IMR-90 (cell line): ENCODE data around the gene HIVEP3. TPM values are rescaled to one million over a fixed set of nuclear protein-coding genes. Genes with fewer than 3 reads are reported as not detected.

ENCODE experiments used
- ATAC-seq: fragments of 200-7000 bp; cut with Tn5 transposase; 2 replicates; pipeline ENCODE4 v1.9.1; 2020; ENCODE audit warnings: low read depth, mild to moderate bottlenecking, moderate library complexity
- BruUV-seq: library from RNA; stranded (reverse); fragments of 400-500 nt; replicated peaks from 2 replicates; lab custom pipeline; 2021; lab: Mats Ljungman, UMichigan
- CTCF ChIA-PET: fragments of 300-600 bp; formaldehyde crosslinking; extraction: SDS; loops from one replicate; lab custom pipeline; 2021; ENCODE audit warnings: antibody characterized with exemption; lab: Yijun Ruan, JAX
- POLR2A ChIA-PET: fragments of 300-600 bp; sonication (Branson Sonifier 250); formaldehyde crosslinking; loops from one replicate; lab custom pipeline; 2022; ENCODE audit warnings: antibody characterized with exemption; ENCODE audit not compliant: unreplicated experiment; lab: Charles Lee
- DNase-seq: peaks from one replicate; pipeline ENCODE4 v3.0.0; 2013
- H2AFZ ChIP-seq: replicated peaks from 2 replicates; pipeline ENCODE3; 2013; ENCODE audit warnings: low read length, mild to moderate bottlenecking; ENCODE audit not compliant: poor library complexity
- H2AK5ac ChIP-seq: 2 replicates; pipeline ENCODE4 v1.6.1; 2013; ENCODE audit warnings: low read depth, low read length, inconsistent platforms
- H2AK9ac ChIP-seq: replicated peaks from 2 replicates; pipeline ENCODE3; 2013; ENCODE audit warnings: mild to moderate bottlenecking, low read depth, low read length, moderate library complexity; ENCODE audit not compliant: poor library complexity
- H2BK120ac ChIP-seq: 2 replicates; pipeline ENCODE4 v1.6.1; 2013; ENCODE audit warnings: low read depth, low read length, inconsistent platforms
- H2BK15ac ChIP-seq: 3 replicates; pipeline ENCODE4 v1.6.1; 2013; ENCODE audit warnings: low read depth, low read length, inconsistent platforms
- H2BK20ac ChIP-seq: 2 replicates; pipeline ENCODE4 v1.6.1; 2013; ENCODE audit warnings: low read depth, mild to moderate bottlenecking, inconsistent platforms, low read length, moderate library complexity
- H2BK5ac ChIP-seq: 2 replicates; pipeline ENCODE4 v1.6.1; 2013; ENCODE audit warnings: mild to moderate bottlenecking, low read depth, low read length, inconsistent platforms; ENCODE audit not compliant: poor library complexity, severe bottlenecking
- H3K14ac ChIP-seq: replicated peaks from 2 replicates; pipeline ENCODE4 v1.6.1; 2013; ENCODE audit warnings: low read depth, low read length, inconsistent platforms
- H3K18ac ChIP-seq: 2 replicates; pipeline ENCODE4 v1.6.1; 2013; ENCODE audit warnings: low read depth, low read length, control low read depth
- H3K23ac ChIP-seq: 2 replicates; pipeline ENCODE4 v1.6.1; 2013; ENCODE audit warnings: low read depth, low read length, inconsistent platforms
- H3K27ac ChIP-seq: 2 replicates; pipeline ENCODE4 v1.5.1; 2013; ENCODE audit warnings: mild to moderate bottlenecking, control low read depth, low read length; ENCODE audit not compliant: insufficient read depth
- H3K27me3 ChIP-seq: 2 replicates; pipeline ENCODE4 v1.6.1; 2013; ENCODE audit warnings: low read length; ENCODE audit not compliant: control insufficient read depth, insufficient read depth
- H3K36me3 ChIP-seq: 2 replicates; pipeline ENCODE4 v1.6.1; 2013; ENCODE audit warnings: low read length, mixed read lengths; ENCODE audit not compliant: control insufficient read depth, insufficient read depth
- H3K4ac ChIP-seq: 2 replicates; pipeline ENCODE4 v1.6.1; 2013; ENCODE audit warnings: low read depth, low read length, inconsistent platforms
- H3K4me1 ChIP-seq: 2 replicates; pipeline ENCODE4 v1.6.1; 2013; ENCODE audit warnings: low read length, mixed read lengths; ENCODE audit not compliant: control insufficient read depth, insufficient read depth
- H3K4me2 ChIP-seq: 2 replicates; pipeline ENCODE4 v1.6.1; 2013; ENCODE audit warnings: low read depth, mild to moderate bottlenecking, control low read depth, low read length, moderate library complexity
- H3K4me3 ChIP-seq: 2 replicates; pipeline ENCODE4 v1.5.1; 2013; ENCODE audit warnings: low read depth, mild to moderate bottlenecking, control low read depth, low read length, moderate library complexity; ENCODE audit not compliant: insufficient read depth
- H3K56ac ChIP-seq: 2 replicates; pipeline ENCODE4 v1.6.1; 2013; ENCODE audit warnings: low read length, inconsistent platforms; ENCODE audit not compliant: insufficient read depth; ENCODE audit errors: extremely low read depth
- H3K79me1 ChIP-seq, 2 experiments: 2 replicates each; pipeline ENCODE4 v1.6.1; 2013; ENCODE audit warnings: low read length in 2 of 2, inconsistent platforms in 1 of 2, low read depth in 1 of 2
- H3K9ac ChIP-seq: 2 replicates; pipeline ENCODE4 v1.6.1; 2013; ENCODE audit warnings: low read depth, low read length, control low read depth
- H3K9me1 ChIP-seq: 2 replicates; pipeline ENCODE4 v1.6.1; 2013; ENCODE audit warnings: low read length, inconsistent platforms; ENCODE audit not compliant: insufficient read depth
- H3K9me3 ChIP-seq: 2 replicates; pipeline ENCODE4 v1.6.1; 2013; ENCODE audit warnings: low read length; ENCODE audit not compliant: control insufficient read depth, insufficient read depth
- H4K20me1 ChIP-seq: 2 replicates; pipeline ENCODE4 v1.6.1; 2013; ENCODE audit warnings: low read length, inconsistent platforms; ENCODE audit not compliant: insufficient read depth
- H4K5ac ChIP-seq: 2 replicates; pipeline ENCODE4 v1.6.1; 2013; ENCODE audit warnings: mild to moderate bottlenecking, low read depth, low read length, control low read depth
- H4K8ac ChIP-seq, 2 experiments: 2 replicates each; pipeline ENCODE4 v1.6.1; 2013; ENCODE audit warnings: low read depth in 2 of 2, low read length in 2 of 2, control low read depth in 1 of 2, inconsistent platforms in 1 of 2
- H4K91ac ChIP-seq: 2 replicates; pipeline ENCODE4 v1.6.1; 2013; ENCODE audit warnings: low read depth, low read length, inconsistent platforms; ENCODE audit not compliant: insufficient read depth
- BHLHE40 ChIP-seq: fragments of 150-350 bp; IDR thresholded peaks from 2 replicates; pipeline ENCODE4 v1.6.1; 2016; ENCODE audit warnings: mild to moderate bottlenecking, low read depth, low read length
- CEBPB ChIP-seq: IDR thresholded peaks from 2 replicates; pipeline ENCODE4 v1.6.1; 2012; ENCODE audit warnings: low read depth, low read length, improper control_type of control experiment
- CHD1 ChIP-seq: IDR thresholded peaks from 2 replicates; pipeline ENCODE4 v1.6.1; 2012; ENCODE audit warnings: low read depth, low read length, improper control_type of control experiment
- CTCF ChIP-seq: conservative IDR thresholded peaks from 2 replicates; pipeline ENCODE4 v1.5.1; 2012; ENCODE audit warnings: mild to moderate bottlenecking, low read depth, low read length, improper control_type of control experiment
- MAFK ChIP-seq: IDR thresholded peaks from 2 replicates; pipeline ENCODE4 v1.6.1; 2012; ENCODE audit warnings: low read depth, low read length, improper control_type of control experiment
- NFE2L2 ChIP-seq: fragments of 150-350 bp; IDR thresholded peaks from 2 replicates; pipeline ENCODE4 v1.6.1; 2016; ENCODE audit warnings: low read depth, mild to moderate bottlenecking, low read length
- POLR2A ChIP-seq: IDR thresholded peaks from 2 replicates; pipeline ENCODE4 v1.6.1; 2012; ENCODE audit warnings: mild to moderate bottlenecking, low read depth, low read length
- RAD21 ChIP-seq: IDR thresholded peaks from 2 replicates; pipeline ENCODE4 v1.6.1; 2012; ENCODE audit warnings: low read length, improper control_type of control experiment
- RFX5 ChIP-seq: IDR thresholded peaks from 2 replicates; pipeline ENCODE4 v1.8.0; 2012; ENCODE audit warnings: low read depth, mild to moderate bottlenecking, low read length, moderate library complexity
- SMC3 ChIP-seq: fragments of 150-350 bp; IDR thresholded peaks from 2 replicates; pipeline ENCODE4 v1.6.1; 2016; ENCODE audit warnings: low read depth, mild to moderate bottlenecking, antibody characterized with exemption, low read length, moderate library complexity
- WGBS, 2 experiments: methylation state at CpG; one replicate each; pipeline versions ENCODE4 v1.1.5 to v1.1.7; 2013; ENCODE audit warnings: missing lambda C conversion rate in 2 of 2; ENCODE audit not compliant: insufficient read length in 1 of 2; ENCODE audit errors: extremely low coverage in 2 of 2; 5-methylcytosine and 5-hydroxymethylcytosine counted together
- dilution Hi-C: fragments of 300-500 bp; cut with HindIII; formaldehyde crosslinking; loops from one replicate; pipeline ENCODE4 v1.14.3; 2018; ENCODE audit warnings: low sequenced_read_pairs; ENCODE audit not compliant: unreplicated experiment
- in situ Hi-C: fragments of 300-500 bp; cut with MboI; formaldehyde crosslinking; loops from 3 replicates; pipeline ENCODE4 v1.14.3; 2019; ENCODE audit warnings: low sequenced_read_pairs, inconsistent platforms, mixed read lengths
- intact Hi-C: fragments of 100-400 bp; cut with micrococcal nuclease; formaldehyde crosslinking; loops from 2 replicates; pipeline ENCODE4 v1.10.0; 2022
- polyA plus RNA-seq, 3 experiments: library from polyadenylated mRNA; depleted of rRNA; stranded (reverse); fragments of >200 nt; gene quantifications; 2 replicates each; pipeline ENCODE4 v1.2.3, GENCODE V29; 2012; ENCODE audit warnings: low replicate concordance in 1 of 3
- total RNA-seq: library from RNA; depleted of rRNA; stranded (reverse); fragments of >200 nt; gene quantifications from 2 replicates; pipeline ENCODE4 v1.2.3, GENCODE V29; 2012

The HIVEP3 gene
- total and polyA plus RNA-seq, 2 of the 4 experiments (the other 2 are of a cell fraction): 1.4 to 4.0 TPM

DNA sequence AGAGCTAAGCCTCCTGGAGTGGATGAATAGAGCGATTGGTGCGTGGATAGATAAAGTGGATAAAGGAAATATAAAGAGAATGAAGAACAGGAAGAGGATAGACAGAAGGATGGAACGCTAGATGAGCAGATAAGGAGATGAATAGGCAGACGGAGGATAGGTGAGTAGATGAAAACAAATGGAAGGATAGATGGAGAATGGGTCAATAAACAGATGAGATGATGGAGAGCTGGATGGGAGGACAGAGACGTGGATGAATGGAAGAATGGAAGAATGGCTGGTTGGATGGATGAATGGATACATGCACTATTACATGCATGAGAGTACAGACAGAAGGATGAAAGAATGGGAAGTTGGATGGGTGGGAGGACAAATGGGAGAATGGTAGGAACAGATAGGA, 399.1 kb downstream of the HIVEP3 start:
- no peak overlapping the region for H2BK120ac ChIP-seq
- no peak overlapping the region for H3K23ac ChIP-seq
- H2AFZ ChIP-seq: no peak overlapping the region
- no peak overlapping the region for H2BK15ac ChIP-seq
- no peak overlapping the region for H4K5ac ChIP-seq
- H3K9me1 ChIP-seq: no peaks in the 10 kb centered on the region
- H3K18ac ChIP-seq: no peak overlapping the region
- dilution Hi-C loops: no loop called here
- ATAC-seq: no peak
- H2AK9ac ChIP-seq: no peak overlapping the region
- H3K79me1 ChIP-seq: no peaks in the 10 kb centered on the region
- no peak overlapping the region for H3K14ac ChIP-seq
- H3K27me3 ChIP-seq: no peaks in the 10 kb centered on the region
- no peak for TF ChIP-seq SMC3
- TF ChIP-seq RFX5: no peak
- no peak for TF ChIP-seq MAFK
- no peak for TF ChIP-seq RAD21
- TF ChIP-seq BHLHE40: no peak
- TF ChIP-seq CHD1: no peak
- no peak for TF ChIP-seq POLR2A
- no peak for TF ChIP-seq CEBPB
- TF ChIP-seq CTCF: no peak
- TF ChIP-seq NFE2L2: no peak
- POLR2A ChIA-PET: no interaction called here
- CTCF ChIA-PET: no interaction called here
- H3K56ac ChIP-seq: no peak overlapping the region
- H3K9ac ChIP-seq: no peak overlapping the region
- no peak overlapping the region for H2AK5ac ChIP-seq
- no peaks in the 10 kb centered on the region for H4K20me1 ChIP-seq
- no peak overlapping the region for H4K91ac ChIP-seq
- BruUV-seq: no TSS peak
- no peak overlapping the region for H2BK20ac ChIP-seq
- no peak overlapping the region for H3K27ac ChIP-seq
- no peak overlapping the region for H2BK5ac ChIP-seq
- no peaks in the 10 kb centered on the region for H3K36me3 ChIP-seq
- H4K8ac ChIP-seq: no peak overlapping the region
- peaks cover 3% of the 10 kb centered on the region; the same call in 1 of the 2 replicates for H3K4me1 ChIP-seq
- intact Hi-C loops: loop anchor here (5.0 kb wide), 1 partner anchor 278 kb away; no protein-coding TSS in a partner anchor
- no peak overlapping the region for H3K4me3 ChIP-seq
- H3K9me3 ChIP-seq: no peaks in the 10 kb centered on the region
- no peak overlapping the region for H3K4me2 ChIP-seq
- H3K4ac ChIP-seq: no peak overlapping the region
- in situ Hi-C loops: no loop called here
- DNase-seq: no peak
- WGBS, 2 experiments: 91 to 100% methylated on average over 2 to 5 of the region's 5 CpGs
